ENCODE results near the gene OSBPL10.

DNA sequence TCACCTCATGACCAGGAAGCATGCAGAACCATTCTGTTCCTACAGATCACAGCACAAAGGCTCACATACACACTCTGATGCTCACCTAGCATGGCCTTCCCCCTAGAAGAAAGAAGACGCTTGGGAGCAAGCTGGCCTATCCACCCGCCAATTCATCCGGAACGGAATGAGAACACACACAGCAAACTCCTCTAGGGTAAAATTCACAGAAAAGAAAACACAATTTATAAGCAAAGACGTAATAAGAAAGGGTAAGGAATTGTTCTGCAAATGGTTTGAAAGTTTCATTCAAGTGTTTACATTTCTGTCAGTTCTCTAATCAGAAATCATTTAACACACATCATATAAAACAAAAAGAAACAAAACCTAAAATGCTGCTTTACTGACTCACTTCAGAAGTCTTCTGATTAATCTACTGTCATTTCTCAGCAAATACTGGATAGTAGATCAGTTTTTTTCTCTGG is 218.1 kb downstream of the OSBPL10 start:
- no peak for TF ChIP-seq POLR2A (IDR thresholded peaks at IDR 0.05; ENCODE audit: low read depth, low read length)
- no peak for TF ChIP-seq TAF1 (IDR thresholded peaks at IDR 0.05; ENCODE audit: low read depth, low read length)
- no peak for TF ChIP-seq POLR2AphosphoS5 (IDR thresholded peaks at IDR 0.05; ENCODE audit: low read depth, low read length)
- no peak for TF ChIP-seq POU2F2 (IDR thresholded peaks at IDR 0.05; ENCODE audit: low read depth, low read length)
